Epithelial cell of esophagus (primary cell): ENCODE results near the gene RPUSD3.
A peak's percentile ranks its signal among the peaks of the same experiment; 100 is the strongest.

Experiments used
- DNase-seq: peaks from one replicate; pipeline ENCODE4 v3.0.0; 2010; ENCODE audit warnings: low read depth
- H3K4me3 ChIP-seq: 2 replicates; pipeline ENCODE4 v1.5.1; 2011; ENCODE audit warnings: mild to moderate bottlenecking, low read length, control low read depth
- CTCF ChIP-seq: IDR thresholded peaks from 2 replicates; pipeline ENCODE4 v1.5.1; 2011; ENCODE audit warnings: low read depth, mild to moderate bottlenecking, low read length, control low read depth, inconsistent platforms; ENCODE audit not compliant: insufficient read depth; ENCODE audit errors: missing control alignments

Gene RPUSD3

GRCh38 chr3:9792405-9793160 lies 51.2 kb downstream of the RPUSD3 start, which contains the start of the genes ARPC4 and TADA3:
ARPC4 (plus strand) TSS chr3:9793082; CDS start chr3:9793122, 40 bp downstream.
TADA3 (minus strand) TSS chr3:9792473; CDS start chr3:9791466, 1,007 bp downstream.
- H3K4me3 ChIP-seq: peak within 1 kb of the TSS; percentile 59
- TF ChIP-seq CTCF: no peak
- peak; percentile 96 for DNase-seq

GRCh38 chr3:9791790-9792404 lies 51.9 kb downstream of the RPUSD3 start:
- H3K4me3 ChIP-seq: peak overlapping the region; percentile 59
- no peak for DNase-seq
- no peak for TF ChIP-seq CTCF

- DNase-seq: no peak
- H3K4me3 ChIP-seq: no peak overlapping the region
- no peak for TF ChIP-seq CTCF
Measured at GRCh38 chr3:9791127-9791526, 52.7 kb downstream of the RPUSD3 start.
